Astrocyte (in vitro differentiated cells and primary cell): ENCODE data around the gene AQP5. TPM values are rescaled to one million over a fixed set of nuclear protein-coding genes. Genes with fewer than 3 reads are reported as not detected.

ENCODE experiments used
- DNase-seq: peaks from one replicate; pipeline ENCODE4 v3.0.0-alpha.2; 2010; ENCODE audit warnings: low read depth
- FAIRE-seq: peaks from 2 replicates; lab custom pipeline; 2011; peaks lifted over from hg19 to GRCh38; lab: Jason Lieb, UNC
- H2AFZ ChIP-seq: 2 replicates; pipeline ENCODE4 v1.6.0; 2012; ENCODE audit warnings: low read depth, low read length, inconsistent platforms
- H3K27ac ChIP-seq: 2 replicates; pipeline ENCODE4 v1.5.1; 2011; ENCODE audit warnings: low read depth, low read length, inconsistent platforms
- H3K27me3 ChIP-seq: 2 replicates; pipeline ENCODE4 v1.6.0; 2011; ENCODE audit warnings: low read length, inconsistent platforms; ENCODE audit not compliant: insufficient read depth
- H3K36me3 ChIP-seq: 2 replicates; pipeline ENCODE4 v1.5.1; 2011; ENCODE audit warnings: low read length, inconsistent platforms; ENCODE audit not compliant: insufficient read depth
- H3K4me1 ChIP-seq: 2 replicates; pipeline ENCODE4 v1.5.1; 2011; ENCODE audit warnings: low read length, inconsistent platforms; ENCODE audit not compliant: insufficient read depth
- H3K4me2 ChIP-seq: 2 replicates; pipeline ENCODE4 v1.6.0; 2012; ENCODE audit warnings: low read length, inconsistent platforms
- H3K4me3 ChIP-seq: 2 replicates; pipeline ENCODE4 v1.5.1; 2011; ENCODE audit warnings: low read depth, mild to moderate bottlenecking, low read length, inconsistent platforms; ENCODE audit not compliant: insufficient read depth
- H3K79me2 ChIP-seq: 2 replicates; pipeline ENCODE4 v1.6.0; 2012; ENCODE audit warnings: mild to moderate bottlenecking, low read length, inconsistent platforms; ENCODE audit not compliant: insufficient read depth
- H3K9ac ChIP-seq: 2 replicates; pipeline ENCODE4 v1.6.0; 2012; ENCODE audit warnings: mild to moderate bottlenecking, low read length, inconsistent platforms
- H3K9me3 ChIP-seq: 2 replicates; pipeline ENCODE4 v1.5.1; 2012; ENCODE audit warnings: low read depth, mild to moderate bottlenecking, low read length, inconsistent platforms; ENCODE audit not compliant: insufficient read depth
- H4K20me1 ChIP-seq: 2 replicates; pipeline ENCODE4 v1.6.0; 2012; ENCODE audit warnings: low read length, inconsistent platforms; ENCODE audit not compliant: insufficient read depth
- H3K27ac Mint-ChIP-seq: one replicate; pipeline ENCODE4 v1.8.0; 2021; ENCODE audit warnings: mild to moderate bottlenecking, mixed read lengths; ENCODE audit not compliant: unreplicated experiment
- H3K27me3 Mint-ChIP-seq: one replicate; pipeline ENCODE4 v1.8.0; 2021; ENCODE audit warnings: low read depth, mixed read lengths; ENCODE audit not compliant: unreplicated experiment
- H3K36me3 Mint-ChIP-seq: one replicate; pipeline ENCODE4 v1.8.0; 2021; ENCODE audit warnings: low read depth, mixed read lengths; ENCODE audit not compliant: unreplicated experiment
- H3K4me1 Mint-ChIP-seq: one replicate; pipeline ENCODE4 v1.8.0; 2021; ENCODE audit warnings: low read depth, mixed read lengths; ENCODE audit not compliant: unreplicated experiment
- H3K4me3 Mint-ChIP-seq: one replicate; pipeline ENCODE4 v1.8.0; 2021; ENCODE audit warnings: mild to moderate bottlenecking, moderate library complexity, mixed read lengths; ENCODE audit not compliant: unreplicated experiment
- H3K9me3 Mint-ChIP-seq: one replicate; pipeline ENCODE4 v1.8.0; 2021; ENCODE audit warnings: mild to moderate bottlenecking, mixed read lengths; ENCODE audit not compliant: unreplicated experiment
- EZH2 ChIP-seq: IDR thresholded peaks from 2 replicates; pipeline ENCODE4 v1.6.1; 2012; ENCODE audit warnings: mild to moderate bottlenecking, low read length, inconsistent platforms; ENCODE audit not compliant: insufficient read depth
- total RNA-seq: library from RNA; stranded (reverse); gene quantifications from 2 replicates; pipeline ENCODE4 v1.2.1, GENCODE V29; 2021
- TF ChIP-seq, protein P1 (sequence below): IDR thresholded peaks from 2 replicates; pipeline ENCODE4 v1.5.1; 2011; ENCODE audit warnings: low read depth, mild to moderate bottlenecking, inconsistent platforms, low read length, moderate library complexity; ENCODE audit not compliant: insufficient read depth

The AQP5 gene
- total RNA-seq, 1 donor from 2014 or later: not detected

DNA sequence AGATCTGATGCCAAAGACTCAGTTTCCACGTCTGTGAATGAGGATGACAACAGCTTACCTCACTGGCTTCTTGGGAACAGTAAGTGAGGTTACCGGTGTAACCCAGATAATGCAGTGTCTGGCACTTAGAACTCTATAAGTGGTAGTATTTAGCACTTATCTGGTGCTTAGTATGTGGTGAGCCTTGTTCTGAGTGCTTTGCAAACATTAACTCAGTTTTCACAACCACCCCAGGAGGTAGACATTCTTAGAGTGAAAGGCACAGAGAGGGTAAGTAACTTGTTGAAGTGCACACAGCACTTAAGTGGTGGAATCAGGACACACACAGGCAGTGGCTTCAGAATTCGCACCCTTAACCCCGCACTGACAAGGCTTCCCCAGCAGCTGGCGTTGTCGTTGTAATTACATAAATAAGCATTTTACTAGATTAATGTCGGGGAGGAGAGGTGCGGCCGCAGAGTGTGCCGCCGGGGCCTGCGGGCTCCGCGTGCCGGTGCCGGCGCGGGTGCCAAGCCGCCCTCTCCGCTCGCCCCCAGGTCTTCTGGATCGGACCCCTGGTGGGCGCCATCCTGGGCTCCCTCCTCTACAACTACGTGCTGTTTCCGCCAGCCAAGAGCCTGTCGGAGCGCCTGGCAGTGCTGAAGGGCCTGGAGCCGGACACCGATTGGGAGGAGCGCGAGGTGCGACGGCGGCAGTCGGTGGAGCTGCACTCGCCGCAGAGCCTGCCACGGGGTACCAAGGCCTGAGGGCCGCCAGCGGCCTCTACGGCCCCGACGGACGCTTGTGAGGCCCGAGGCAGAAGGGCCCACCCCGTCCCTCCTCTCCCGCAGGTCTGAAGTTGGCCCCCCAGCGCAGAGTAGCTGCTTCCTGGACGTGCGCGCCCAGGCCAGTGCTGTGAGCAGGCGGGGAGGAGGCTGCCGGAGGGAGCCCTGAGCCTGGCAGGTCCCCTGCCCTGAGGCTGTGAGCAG lies 6.5 kb upstream of the AQP5 start:
- Histone ChIP-seq H3K4me1 (peaks cover 8% of the 10 kb centered on the region), H3K9ac (no peak overlapping the region), H3K79me2 (no peaks in the 10 kb centered on the region), H3K9me3 (no peaks in the 10 kb centered on the region), H4K20me1 (no peaks in the 10 kb centered on the region), H2AFZ (no peak overlapping the region), H3K4me2 (peak overlapping the region; percentile 6), H3K27me3 (peaks cover 38% of the 10 kb centered on the region), H3K4me3 (no peak overlapping the region), H3K36me3 (no peaks in the 10 kb centered on the region), H3K27ac (no peak overlapping the region)
- DNase-seq: no peak
- no peak overlapping the region for H3K4me3 Mint-ChIP-seq
- peaks cover 5% of the 10 kb centered on the region for H3K4me1 Mint-ChIP-seq
- peaks cover 67% of the 10 kb centered on the region for H3K27me3 Mint-ChIP-seq
- H3K9me3 Mint-ChIP-seq: no peaks in the 10 kb centered on the region
- TF ChIP-seq EZH2: peak; percentile 70
- TF ChIP-seq, protein P1, sequence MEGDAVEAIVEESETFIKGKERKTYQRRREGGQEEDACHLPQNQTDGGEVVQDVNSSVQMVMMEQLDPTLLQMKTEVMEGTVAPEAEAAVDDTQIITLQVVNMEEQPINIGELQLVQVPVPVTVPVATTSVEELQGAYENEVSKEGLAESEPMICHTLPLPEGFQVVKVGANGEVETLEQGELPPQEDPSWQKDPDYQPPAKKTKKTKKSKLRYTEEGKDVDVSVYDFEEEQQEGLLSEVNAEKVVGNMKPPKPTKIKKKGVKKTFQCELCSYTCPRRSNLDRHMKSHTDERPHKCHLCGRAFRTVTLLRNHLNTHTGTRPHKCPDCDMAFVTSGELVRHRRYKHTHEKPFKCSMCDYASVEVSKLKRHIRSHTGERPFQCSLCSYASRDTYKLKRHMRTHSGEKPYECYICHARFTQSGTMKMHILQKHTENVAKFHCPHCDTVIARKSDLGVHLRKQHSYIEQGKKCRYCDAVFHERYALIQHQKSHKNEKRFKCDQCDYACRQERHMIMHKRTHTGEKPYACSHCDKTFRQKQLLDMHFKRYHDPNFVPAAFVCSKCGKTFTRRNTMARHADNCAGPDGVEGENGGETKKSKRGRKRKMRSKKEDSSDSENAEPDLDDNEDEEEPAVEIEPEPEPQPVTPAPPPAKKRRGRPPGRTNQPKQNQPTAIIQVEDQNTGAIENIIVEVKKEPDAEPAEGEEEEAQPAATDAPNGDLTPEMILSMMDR: no peak
- H3K36me3 Mint-ChIP-seq: peaks cover 4% of the 10 kb centered on the region
- FAIRE-seq: no peak
- H3K27ac Mint-ChIP-seq: no peak overlapping the region

- Histone ChIP-seq H3K4me3 (no peak overlapping the region), H2AFZ (no peak overlapping the region), H3K27me3 (peaks cover 47% of the 10 kb centered on the region), H3K4me2 (no peak overlapping the region), H4K20me1 (peaks cover 4% of the 10 kb centered on the region), H3K79me2 (no peaks in the 10 kb centered on the region), H3K9ac (no peak overlapping the region), H3K9me3 (no peaks in the 10 kb centered on the region), H3K27ac (no peak overlapping the region), H3K36me3 (no peaks in the 10 kb centered on the region), H3K4me1 (peaks cover 8% of the 10 kb centered on the region)
- Mint-ChIP-seq H3K4me3 (no peak overlapping the region), H3K27ac (no peak overlapping the region), H3K36me3 (peaks cover 9% of the 10 kb centered on the region), H3K4me1 (peaks cover 11% of the 10 kb centered on the region), H3K9me3 (peaks cover 2% of the 10 kb centered on the region), H3K27me3 (peaks cover 70% of the 10 kb centered on the region)
- FAIRE-seq (no peak), DNase-seq (no peak)
- TF ChIP-seq, protein P1: no peak
- no peak for TF ChIP-seq EZH2
These were observed 5.6 kb upstream of the AQP5 start for GRCh38 chr12:49955899-49956662.
